ENCODE data around the gene PLVAP.

Gene PLVAP

GRCh38 chr19:17359905-17360800 lies 17.0 kb downstream of the PLVAP start:
- in situ Hi-C loops (cut with HindIII; ENCODE audit: low sequenced_read_pairs): no loop called here

- in situ Hi-C loops (cut with HindIII; ENCODE audit: low sequenced_read_pairs): no loop called here
These were observed 18.7 kb downstream of the PLVAP start for GRCh38 chr19:17358395-17358794.

DNA sequence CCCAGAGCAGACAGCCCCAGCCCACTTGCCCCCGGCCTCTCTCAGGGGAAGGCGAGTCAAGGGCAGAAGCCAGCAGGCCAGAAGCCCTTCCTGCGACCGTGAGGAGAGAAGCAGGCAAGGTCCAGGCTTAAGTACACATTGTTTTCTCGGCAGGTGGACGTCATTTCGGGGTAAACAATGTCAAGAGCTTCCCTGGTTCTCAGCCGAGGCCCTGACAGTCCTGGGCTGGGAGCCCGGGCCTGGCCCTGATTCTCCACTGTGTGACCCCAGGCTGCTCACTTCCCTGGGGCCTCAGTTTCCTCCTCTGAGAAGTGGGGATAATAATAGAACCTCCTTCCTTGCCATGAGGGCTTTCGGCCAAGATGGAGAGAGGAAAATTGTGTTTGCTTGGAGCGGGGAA lies 19.4 kb downstream of the PLVAP start:
- in situ Hi-C loops (cut with HindIII; ENCODE audit: low sequenced_read_pairs): no loop called here

- in situ Hi-C loops (cut with HindIII; ENCODE audit: low sequenced_read_pairs): no loop called here
These were observed 20.0 kb downstream of the PLVAP start for GRCh38 chr19:17357078-17357666.

DNA sequence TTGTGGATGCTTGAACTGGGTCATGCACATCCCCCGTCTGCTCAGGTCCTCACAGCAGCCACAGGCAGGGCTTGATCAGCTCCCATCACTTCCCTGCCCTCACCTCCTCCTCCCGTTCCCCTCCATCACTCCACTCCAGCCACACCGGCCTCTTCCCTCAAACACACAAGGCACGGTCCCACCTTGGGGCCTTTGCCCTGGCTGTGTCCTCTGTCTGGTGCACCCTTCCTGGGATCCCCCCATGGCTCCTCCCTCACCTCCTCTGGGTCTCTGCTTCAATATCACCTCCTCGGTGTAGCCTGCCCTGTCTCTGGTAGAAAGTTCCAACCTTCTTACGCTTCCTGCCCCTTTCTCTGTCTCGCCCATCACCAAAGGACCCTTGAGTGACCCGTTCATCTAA lies 23.8 kb downstream of the PLVAP start:
- in situ Hi-C loops (cut with HindIII; ENCODE audit: low sequenced_read_pairs): no loop called here

- in situ Hi-C loops (cut with HindIII; ENCODE audit: low sequenced_read_pairs): no loop called here
These were observed 24.4 kb downstream of the PLVAP start for GRCh38 chr19:17352608-17353280.

DNA sequence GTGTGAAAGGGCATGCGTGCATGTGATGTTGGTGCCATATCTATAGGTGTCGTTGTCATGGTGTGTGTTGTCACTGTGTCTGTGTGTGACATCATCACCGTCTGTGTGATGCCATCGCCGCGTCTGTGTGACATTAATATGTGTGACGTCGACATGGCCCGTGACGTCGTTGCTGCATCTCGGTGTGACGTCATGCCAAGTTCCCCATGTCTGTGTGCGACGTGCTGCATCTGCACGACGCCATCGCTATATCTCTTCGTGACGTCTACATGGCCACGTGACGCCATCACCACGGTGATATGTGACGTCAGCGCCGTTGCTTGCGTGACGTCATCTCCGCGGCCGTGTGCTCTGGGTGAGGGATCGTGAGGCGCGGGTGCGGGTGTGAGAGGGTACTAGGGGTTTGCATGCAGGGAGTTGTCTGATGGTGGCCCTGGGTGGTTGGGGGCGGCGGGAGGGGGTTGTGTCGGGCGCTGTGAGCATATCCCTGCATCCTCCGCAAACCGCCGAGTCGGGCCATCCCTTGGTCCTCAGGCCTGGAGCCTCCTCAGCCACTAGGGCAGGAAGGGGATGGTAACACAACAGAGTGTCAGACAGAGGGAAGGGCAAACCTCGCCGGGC lies 25.2 kb downstream of the PLVAP start:
- in situ Hi-C loops (cut with HindIII; ENCODE audit: low sequenced_read_pairs): no loop called here

- in situ Hi-C loops (cut with HindIII; ENCODE audit: low sequenced_read_pairs): no loop called here
These were observed 28.4 kb downstream of the PLVAP start for GRCh38 chr19:17348700-17349099.

GRCh38 chr19:17347877-17348276 lies 29.3 kb downstream of the PLVAP start:
- in situ Hi-C loops (cut with HindIII; ENCODE audit: low sequenced_read_pairs): no loop called here

DNA sequence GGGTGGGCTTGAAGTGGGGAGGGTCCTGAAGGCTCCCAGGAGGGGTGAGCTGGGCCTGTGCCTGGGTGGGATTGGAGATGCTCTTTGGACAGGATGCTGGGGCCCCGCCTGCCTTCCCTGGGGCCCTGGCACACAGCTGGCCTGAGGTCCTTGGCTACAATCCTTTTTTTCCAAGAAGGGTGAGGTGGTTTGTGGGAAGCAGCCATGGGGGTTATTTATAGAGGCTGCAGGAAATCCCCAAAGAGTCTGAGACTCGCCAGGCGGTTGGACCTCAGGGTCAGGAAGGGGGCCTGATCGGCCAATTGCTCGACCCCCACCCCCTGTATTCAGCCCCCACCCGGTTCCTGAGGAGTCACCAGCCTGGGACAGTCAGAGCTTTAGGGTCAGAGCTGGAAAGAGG lies 29.8 kb downstream of the PLVAP start:
- in situ Hi-C loops (cut with HindIII; ENCODE audit: low sequenced_read_pairs): no loop called here

DNA sequence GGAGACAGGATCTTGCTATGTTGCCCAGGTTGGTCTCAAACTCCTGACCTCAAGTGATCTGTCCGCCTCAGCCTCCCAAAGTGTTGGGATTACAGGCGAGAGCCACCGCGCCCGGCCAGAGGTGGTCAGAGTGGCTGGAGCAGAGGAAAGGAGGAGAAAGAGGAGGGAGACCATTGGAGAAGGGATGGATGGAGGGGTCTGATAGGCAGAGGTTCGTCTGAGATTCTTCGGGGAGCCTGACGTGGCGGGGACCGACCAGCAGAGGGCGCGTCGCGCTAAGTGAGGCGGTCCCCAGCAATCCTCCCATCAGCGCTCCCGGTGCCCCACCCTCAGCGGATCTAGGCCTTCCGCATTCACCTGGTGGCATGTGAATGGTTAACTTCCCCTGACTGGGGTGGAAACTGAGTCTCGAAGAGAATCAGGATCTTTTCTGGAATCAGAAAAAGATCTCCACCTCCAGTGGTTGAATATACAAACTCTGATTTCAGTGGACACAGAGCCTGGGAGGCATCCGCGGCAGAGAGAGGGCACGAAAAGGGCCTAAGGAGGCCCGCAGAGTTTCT lies 31.0 kb downstream of the PLVAP start:
- in situ Hi-C loops (cut with HindIII; ENCODE audit: low sequenced_read_pairs): no loop called here

GRCh38 chr19:17341845-17342244 lies 35.3 kb downstream of the PLVAP start:
- in situ Hi-C loops (cut with HindIII; ENCODE audit: low sequenced_read_pairs): no loop called here

DNA sequence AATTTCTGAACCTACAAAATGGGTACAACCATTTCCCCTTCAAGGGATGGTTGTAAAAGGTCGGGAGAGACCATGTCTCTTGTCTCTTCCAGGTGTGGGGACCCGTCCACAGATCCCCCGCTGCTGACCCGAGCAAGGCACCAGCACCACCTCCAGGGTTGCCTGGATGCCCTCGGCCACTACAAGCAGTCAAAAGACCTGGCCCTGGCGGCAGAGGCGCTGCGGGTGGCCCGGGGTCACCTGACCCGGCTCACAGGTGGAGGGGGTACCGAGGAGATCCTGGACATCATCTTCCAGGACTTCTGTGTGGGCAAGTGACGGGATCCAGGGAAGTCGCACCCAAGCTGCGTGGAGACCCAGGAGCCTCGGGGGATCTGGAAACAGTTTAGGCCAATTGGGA lies 35.8 kb downstream of the PLVAP start:
- in situ Hi-C loops (cut with HindIII; ENCODE audit: low sequenced_read_pairs): no loop called here

DNA sequence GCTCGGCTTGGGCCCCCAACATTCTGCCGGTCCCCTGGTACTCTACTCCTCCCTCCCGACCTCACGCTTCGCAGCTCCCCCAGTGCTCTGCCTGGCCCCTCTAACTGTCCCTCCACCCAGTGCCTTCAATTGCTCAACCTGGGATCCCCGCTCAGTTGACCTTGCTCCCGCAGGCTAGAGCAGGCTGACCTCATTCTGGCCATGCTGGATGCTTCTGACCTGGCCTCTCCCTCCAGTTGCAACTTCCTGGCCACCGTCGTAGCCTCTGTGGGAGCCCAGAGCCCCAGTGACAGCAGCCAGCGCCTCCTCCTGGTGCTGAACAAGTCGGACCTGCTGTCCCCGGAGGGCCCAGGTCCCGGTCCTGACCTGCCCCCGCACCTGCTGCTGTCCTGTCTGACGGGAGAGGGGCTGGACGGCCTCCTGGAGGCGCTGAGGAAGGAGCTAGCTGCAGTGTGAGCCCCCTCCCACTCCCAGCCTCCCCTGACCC lies 36.2 kb downstream of the PLVAP start:
- in situ Hi-C loops (cut with HindIII; ENCODE audit: low sequenced_read_pairs): no loop called here

- in situ Hi-C loops (cut with HindIII; ENCODE audit: low sequenced_read_pairs): no loop called here
These were observed 36.8 kb downstream of the PLVAP start for GRCh38 chr19:17340302-17340870.

DNA sequence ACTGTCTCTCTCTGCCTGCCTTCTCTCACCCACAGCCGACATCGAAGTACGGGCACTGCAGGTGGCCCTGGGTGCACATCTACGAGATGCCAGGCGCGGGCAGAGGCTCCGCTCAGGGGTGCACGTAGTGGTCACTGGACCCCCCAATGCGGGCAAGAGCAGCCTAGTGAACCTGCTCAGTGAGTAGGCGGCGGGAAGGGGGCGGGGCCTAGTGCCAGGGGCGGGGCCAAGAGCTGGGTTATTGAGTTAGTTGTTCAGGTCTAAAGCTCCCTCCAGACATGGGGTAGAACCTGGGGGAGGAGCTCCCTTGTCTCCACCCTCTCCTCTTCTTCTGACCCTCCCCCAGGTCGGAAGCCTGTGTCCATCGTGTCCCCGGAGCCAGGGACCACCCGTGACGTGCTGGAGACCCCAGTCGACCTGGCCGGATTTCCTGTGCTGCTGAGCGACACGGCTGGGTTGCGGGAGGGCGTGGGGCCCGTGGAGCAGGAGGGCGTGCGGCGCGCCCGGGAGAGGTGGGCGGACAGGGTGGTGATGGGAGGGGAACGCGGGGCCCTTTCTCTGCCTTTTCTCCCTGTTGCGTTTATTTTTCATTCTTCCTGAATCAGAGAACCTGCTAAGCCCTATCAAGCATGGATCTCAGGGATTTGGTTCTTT lies 37.9 kb downstream of the PLVAP start:
- in situ Hi-C loops (cut with HindIII; ENCODE audit: low sequenced_read_pairs): no loop called here

GRCh38 chr19:17338433-17339078 lies 38.6 kb downstream of the PLVAP start:
- in situ Hi-C loops (cut with HindIII; ENCODE audit: low sequenced_read_pairs): no loop called here

DNA sequence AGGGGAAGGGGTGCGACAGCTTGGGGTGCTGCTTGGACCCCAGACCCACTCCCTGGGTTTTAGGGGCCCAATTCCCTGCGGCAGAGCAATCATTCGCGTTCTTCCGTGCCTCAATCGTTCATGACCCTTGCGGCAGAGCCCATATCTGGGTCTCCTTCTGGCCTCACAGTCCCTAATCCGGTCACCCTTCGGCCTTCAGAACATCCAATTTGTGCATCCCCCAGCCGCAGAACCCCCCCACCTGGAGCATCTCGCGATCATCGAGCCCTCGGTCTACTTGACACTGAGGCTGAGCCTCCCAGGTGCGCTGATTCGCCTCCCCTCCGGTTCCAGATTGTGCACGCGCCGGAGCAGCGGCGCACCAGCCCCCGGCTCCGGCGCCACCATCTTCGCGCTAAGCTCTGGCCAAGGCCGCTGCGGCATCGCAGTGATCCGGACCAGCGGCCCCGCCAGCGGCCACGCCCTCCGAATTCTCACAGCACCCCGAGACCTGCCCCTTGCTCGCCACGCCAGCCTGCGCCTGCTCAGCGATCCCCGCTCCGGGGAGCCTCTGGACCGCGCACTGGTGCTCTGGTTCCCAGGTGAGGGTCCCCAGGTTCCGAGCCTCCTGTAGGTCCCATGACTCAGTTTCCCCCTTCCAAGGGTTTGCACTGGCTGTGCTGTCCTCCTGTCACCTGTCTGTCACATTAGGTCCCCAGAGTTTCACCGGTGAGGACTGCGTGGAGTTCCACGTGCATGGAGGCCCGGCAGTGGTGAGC lies 39.3 kb downstream of the PLVAP start:
- in situ Hi-C loops (cut with HindIII; ENCODE audit: low sequenced_read_pairs): no loop called here

Data from endothelial cell of hepatic sinusoid (primary cell).